NOMO-1 treated with DMSO at 0.1 percent for 48 hours (cell line): ENCODE measurements around the gene CAPS.

Source experiments
- DNase-seq: peaks from one replicate; lab custom pipeline; 2025; ENCODE audit not compliant: unreplicated experiment; lab: John Stamatoyannopoulos, UW

CAPS gene

GRCh38 chr19:5891938-5892771 is 21.9 kb upstream of the CAPS start:
- DNase-seq: peak; percentile 7

- no peak for DNase-seq
Measured at GRCh38 chr19:5892772-5893275, 21.2 kb upstream of the CAPS start.

GRCh38 chr19:5893296-5893903 is 20.7 kb upstream of the CAPS start:
- no peak for DNase-seq

GRCh38 chr19:5893907-5894703 is 19.9 kb upstream of the CAPS start:
- DNase-seq: no peak

- no peak for DNase-seq
Measured at GRCh38 chr19:5894704-5895349, 19.2 kb upstream of the CAPS start.

- DNase-seq: no peak
Measured at GRCh38 chr19:5895409-5895808, 18.6 kb upstream of the CAPS start.

- no peak for DNase-seq
Measured at GRCh38 chr19:5895890-5896289, 18.2 kb upstream of the CAPS start.

GRCh38 chr19:5896365-5897076 is 17.5 kb upstream of the CAPS start:
- no peak for DNase-seq

GRCh38 chr19:5897189-5897969 is 16.7 kb upstream of the CAPS start:
- DNase-seq: no peak

- DNase-seq: no peak
Measured at GRCh38 chr19:5899728-5900526, 14.1 kb upstream of the CAPS start.

GRCh38 chr19:5900976-5901375 is 13.1 kb upstream of the CAPS start:
- DNase-seq: no peak

- peak; percentile 34 for DNase-seq
Measured at GRCh38 chr19:5903056-5903623, 10.9 kb upstream of the CAPS start.

- peak; percentile 95 for DNase-seq
Measured at GRCh38 chr19:5903624-5904351, 10.3 kb upstream of the CAPS start, which contains the start of gene NDUFA11. NDUFA11 (minus strand) TSS chr19:5903790; CDS start chr19:5903708, 82 bp downstream.

GRCh38 chr19:5904352-5905113 is 9.5 kb upstream of the CAPS start, which contains the start of gene VMAC:
VMAC (plus strand) TSS chr19:5904872; CDS start chr19:5904891, 19 bp downstream.
- DNase-seq: peak; percentile 100

- no peak for DNase-seq
Measured at GRCh38 chr19:5905114-5905778, 8.8 kb upstream of the CAPS start.

- DNase-seq: no peak
Measured at GRCh38 chr19:5907241-5907640, 6.8 kb upstream of the CAPS start.
